Gastrocnemius medialis (tissue), 4 donors: ENCODE data around the gene COL4A6.

ENCODE experiments used
- CTCF ChIP-seq, 5 experiments: fragments of 450-650 bp in 3 of 5; fragments of 200-600 bp in 2 of 5; sonication (generic) in 2 of 5; IDR thresholded peaks in 4 of 5; conservative IDR thresholded peaks in 1 of 5; 1 replicate in 4 of 5; 2 replicates in 1 of 5; pipeline ENCODE4 v1.5.1; 2016 to 2019; ENCODE audit warnings: antibody characterized with exemption in 5 of 5, mild to moderate bottlenecking in 3 of 5, moderate library complexity in 3 of 5
- POLR2A ChIP-seq, 2 donors: fragments of 450-650 bp; IDR thresholded peaks; one replicate each; pipeline ENCODE4 v1.6.1; 2017; ENCODE audit warnings: antibody characterized with exemption in 2 of 2, mild to moderate bottlenecking in 2 of 2, moderate library complexity in 2 of 2

GRCh38 chrX:108303682-108304081, 134.5 kb downstream of the COL4A6 start:
- TF ChIP-seq POLR2A (IDR thresholded peaks at IDR 0.05), result no peak
- TF ChIP-seq CTCF (IDR thresholded peaks at IDR 0.05 in 4 of 5, conservative IDR thresholded peaks at IDR 0.05 in 1 of 5), result no peak
